GM23338 (cell line): Measurements from ENCODE around the gene SURF4.
A peak's percentile ranks its signal among the peaks of the same experiment; 100 is the strongest.

Experiments
- CREB1 ChIP-seq: fragments of 250-450 bp; sonication (Bioruptor Pico); IDR thresholded peaks from 2 replicates; pipeline ENCODE4 v1.5.0; 2020; ENCODE audit warnings: low read depth, mild to moderate bottlenecking, moderate library complexity
- CTCF ChIP-seq, 2 experiments: fragments of 200-600 bp in 1 of 2; sonication (generic) in 1 of 2; conservative IDR thresholded peaks; 2 replicates each; pipeline versions ENCODE4 v1.5.1 to v1.6.1; 2016 to 2017; ENCODE audit warnings: antibody characterized with exemption in 2 of 2, low read depth in 2 of 2, mild to moderate bottlenecking in 2 of 2, moderate library complexity in 1 of 2
- EZH2 ChIP-seq: fragments of 200-600 bp; sonication (generic); IDR thresholded peaks from one replicate; pipeline ENCODE4 v1.8.0; 2017; ENCODE audit warnings: antibody characterized with exemption, mild to moderate bottlenecking, low read depth; ENCODE audit not compliant: unreplicated experiment
- NANOG ChIP-seq: IDR thresholded peaks from 2 replicates; pipeline ENCODE4 v1.6.1; 2016; ENCODE audit warnings: antibody characterized with exemption, borderline replicate concordance
- POLR2AphosphoS5 ChIP-seq: IDR thresholded peaks from 2 replicates; pipeline ENCODE4 v1.6.1; 2016; ENCODE audit warnings: antibody characterized with exemption, low read depth
- STAT1 ChIP-seq: IDR thresholded peaks from one replicate; pipeline ENCODE4 v1.6.1; 2016; ENCODE audit warnings: antibody characterized with exemption; ENCODE audit not compliant: unreplicated experiment

GRCh38 chr9:133349965-133350616, 25.8 kb downstream of the SURF4 start:
- no peak for TF ChIP-seq CTCF (conservative IDR thresholded peaks at IDR 0.05; ENCODE audit: low read depth in 2 of 2)
- no peak for TF ChIP-seq EZH2
- TF ChIP-seq CREB1 = no peak
- peak; percentile 52 for TF ChIP-seq POLR2AphosphoS5
- no peak for TF ChIP-seq NANOG
- no peak for TF ChIP-seq STAT1
